Measurements from ENCODE around the gene CNOT8. TPM values are rescaled to one million over a fixed set of nuclear protein-coding genes. Genes with fewer than 3 reads are reported as not detected.

The CNOT8 gene
- total and polyA plus RNA-seq, 9 donors, result 34.0 to 51.0 (median 40.5) TPM

- DNase-seq, result no peak
- H3K9me3 ChIP-seq, result no peaks in the 10 kb centered on the region
- no peaks in the 10 kb centered on the region for H3K27me3 ChIP-seq
- TF ChIP-seq CTCF (IDR thresholded peaks at IDR 0.05), result no peak
- TF ChIP-seq EP300 (IDR thresholded peaks at IDR 0.05), result no peak
- no peak for TF ChIP-seq POLR2A (IDR thresholded peaks at IDR 0.05)
- peaks cover 7% of the 10 kb centered on the region for H3K4me1 ChIP-seq (ENCODE audit: insufficient read depth)
- intact Hi-C loops (cut with DNase I), result loop anchor here in 1 of 4 donors (10.0 kb wide), 1 partner anchor 68 kb away; the partner anchor contains the start of gene GEMIN5
- H3K4me3 ChIP-seq, result no peak overlapping the region
- H3K27ac ChIP-seq, result no peak overlapping the region
- WGBS, 3 donors, result 52 to 63% (median 57%) methylated on average over 2 of the region's 2 CpGs
- no peaks in the 10 kb centered on the region for H3K36me3 ChIP-seq
Measured at GRCh38 chr5:154866841-154867240, 8.4 kb downstream of the CNOT8 start.

GRCh38 chr5:154868702-154869101 lies 10.3 kb downstream of the CNOT8 start:
- H3K27me3 ChIP-seq, result no peaks in the 10 kb centered on the region
- no peak overlapping the region for H3K27ac ChIP-seq
- no peak for DNase-seq
- WGBS, 3 donors, result 86 to 92% (median 90%) methylated on average over 5 of the region's 5 CpGs
- no peak for TF ChIP-seq EP300 (IDR thresholded peaks at IDR 0.05)
- no peak for TF ChIP-seq POLR2A (IDR thresholded peaks at IDR 0.05)
- no peak for TF ChIP-seq CTCF (IDR thresholded peaks at IDR 0.05)
- no peak overlapping the region for H3K4me3 ChIP-seq
- intact Hi-C loops (cut with DNase I), result loop anchor here in 1 of 4 donors (10.0 kb wide), 1 partner anchor 66 kb away; the partner anchor contains the start of gene GEMIN5
- peaks cover 4% of the 10 kb centered on the region for H3K4me1 ChIP-seq (ENCODE audit: insufficient read depth)
- H3K9me3 ChIP-seq, result no peaks in the 10 kb centered on the region
- H3K36me3 ChIP-seq, result no peaks in the 10 kb centered on the region

- Histone ChIP-seq H3K4me3 (no peak overlapping the region), H3K27ac (no peak overlapping the region), H3K9me3 (no peaks in the 10 kb centered on the region), H3K36me3 (no peaks in the 10 kb centered on the region), H3K4me1 (ENCODE audit: insufficient read depth) (no peaks in the 10 kb centered on the region), H3K27me3 (no peaks in the 10 kb centered on the region)
- intact Hi-C loops (cut with DNase I), result no loop called here
- TF ChIP-seq EP300 (IDR thresholded peaks at IDR 0.05) (no peak), CTCF (IDR thresholded peaks at IDR 0.05) (no peak), POLR2A (IDR thresholded peaks at IDR 0.05) (no peak)
- DNase-seq, result no peak
- WGBS, 3 donors, result 85 to 95% (median 89%) methylated on average over 4 of the region's 4 CpGs
Measured at GRCh38 chr5:154871734-154872133, 13.3 kb downstream of the CNOT8 start.

- no peak overlapping the region for H3K27ac ChIP-seq
Measured at GRCh38 chr5:154873791-154874331, 15.4 kb downstream of the CNOT8 start.

More at GRCh38 chr5:154873791-154874331, 15.4 kb downstream of the CNOT8 start:
- Histone ChIP-seq H3K36me3 (no peaks in the 10 kb centered on the region), H3K27me3 (no peaks in the 10 kb centered on the region), H3K9me3 (no peaks in the 10 kb centered on the region), H3K4me3 (no peak overlapping the region), H3K4me1 (ENCODE audit: insufficient read depth) (no peaks in the 10 kb centered on the region)
- intact Hi-C loops (cut with DNase I), result no loop called here
- TF ChIP-seq CTCF (IDR thresholded peaks at IDR 0.05), result no peak
- TF ChIP-seq EP300 (IDR thresholded peaks at IDR 0.05), result no peak
- no peak for TF ChIP-seq POLR2A (IDR thresholded peaks at IDR 0.05)
- 74 to 84% (median 77%) methylated on average over 5 of the region's 5 CpGs for WGBS, 3 donors
- DNase-seq, result no peak

All from ovary (tissue), 9 donors.